ENCODE results near the gene METTL1.

DNA sequence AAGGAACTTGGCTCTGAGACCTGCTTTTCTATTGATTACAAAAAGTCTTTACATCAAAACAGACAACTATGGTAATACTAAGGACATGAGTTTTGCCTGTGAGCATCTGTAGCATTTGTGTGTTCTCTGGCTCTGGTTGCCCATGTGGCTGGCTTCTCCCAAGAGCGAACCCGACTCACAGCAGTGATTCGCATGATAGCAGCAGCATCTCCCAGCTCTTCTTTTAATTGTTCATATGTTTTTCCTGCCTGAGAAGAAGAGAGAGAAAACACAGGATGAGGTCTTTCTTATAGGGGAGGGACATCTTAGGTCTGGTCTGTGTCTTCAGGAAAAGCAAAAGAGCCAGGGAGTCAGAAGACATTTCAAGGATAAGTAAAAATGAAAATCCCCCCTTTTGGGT, 29.1 kb upstream of the METTL1 start:
- TF ChIP-seq GATA3 (IDR thresholded peaks at IDR 0.05; ENCODE audit: low read depth, low read length) (no peak), GATA2 (IDR thresholded peaks at IDR 0.05; ENCODE audit: low read depth, low read length) (no peak)
